NCI-H2196 treated with DMSO at 0.1 percent for 48 hours (cell line): Measurements from ENCODE around the gene LHX2.

Source experiments
- DNase-seq: peaks from one replicate; lab custom pipeline; 2025; ENCODE audit not compliant: unreplicated experiment; lab: John Stamatoyannopoulos, UW

The LHX2 gene

GRCh38 chr9:124052401-124052800, 40.8 kb downstream of the LHX2 start:
- no peak for DNase-seq

GRCh38 chr9:124054582-124055227, 43.1 kb downstream of the LHX2 start:
- DNase-seq: no peak

GRCh38 chr9:124060844-124061605, 49.5 kb downstream of the LHX2 start:
- DNase-seq: no peak

- DNase-seq: no peak
These were observed 50.6 kb downstream of the LHX2 start for GRCh38 chr9:124062172-124062571.

- no peak for DNase-seq
These were observed 55.4 kb downstream of the LHX2 start for GRCh38 chr9:124066783-124067577.

- no peak for DNase-seq
These were observed 56.7 kb downstream of the LHX2 start for GRCh38 chr9:124068251-124068650.

- DNase-seq: no peak
These were observed 63.2 kb downstream of the LHX2 start for GRCh38 chr9:124074746-124075145.

GRCh38 chr9:124075761-124076160, 64.2 kb downstream of the LHX2 start:
- DNase-seq: no peak

GRCh38 chr9:124077915-124078572, 66.5 kb downstream of the LHX2 start:
- DNase-seq: no peak

GRCh38 chr9:124078641-124079040, 67.1 kb downstream of the LHX2 start:
- DNase-seq: no peak

GRCh38 chr9:124079176-124079925, 67.8 kb downstream of the LHX2 start:
- no peak for DNase-seq

- DNase-seq: no peak
These were observed 71.1 kb downstream of the LHX2 start for GRCh38 chr9:124082622-124083021.
